ENCODE data around the gene ERG. TPM values are rescaled to one million over a fixed set of nuclear protein-coding genes. Genes with fewer than 3 reads are reported as not detected.

Gene ERG
- total and polyA plus RNA-seq, 2 of the 8 experiments (the other 6 are each of a cell fraction or from before 2014, with no cell fraction given), result 1.0 to 3.0 TPM

- H2AFZ ChIP-seq (ENCODE audit: low read length), result no peak overlapping the region
- no peaks in the 10 kb centered on the region for H3K9me3 ChIP-seq (ENCODE audit: insufficient read depth in 2 of 2, low read depth in 1 of 2, low read length in 1 of 2)
- H3K4ac ChIP-seq (replicated peaks; ENCODE audit: insufficient read length, low read depth, low read length), result no peak overlapping the region
- TF ChIP-seq POU5F1 (IDR thresholded peaks at IDR 0.05; ENCODE audit: low read depth, low read length) (no peak), CBX8 (IDR thresholded peaks at IDR 0.05; ENCODE audit: borderline replicate concordance, low read depth, low read length) (no peak), EP300 (IDR thresholded peaks at IDR 0.05; ENCODE audit: borderline replicate concordance in 1 of 2, low read depth in 2 of 2, low read length in 2 of 2) (no peak)
- peak overlapping the region; percentile 25; the same call in 1 of the 2 replicates for H2BK15ac ChIP-seq (ENCODE audit: low read length)
- DNase-seq (ENCODE audit: low read depth in 1 of 2, low spot score in 2 of 2), result no peak
- CTCF ChIA-PET (ENCODE audit: partially characterized antibody), result no interaction called here
- no peaks in the 10 kb centered on the region for H3K79me1 ChIP-seq (ENCODE audit: low read depth, low read length)
- no peak overlapping the region for H3K4me2 ChIP-seq (ENCODE audit: insufficient read depth in 1 of 2, low read depth in 2 of 2, low read length in 2 of 2)
- H3K14ac ChIP-seq (ENCODE audit: insufficient read length), result no peak overlapping the region
- POLR2A ChIA-PET (ENCODE audit: partially characterized antibody), result no interaction called here
- no peak overlapping the region for H3K56ac ChIP-seq (replicated peaks; ENCODE audit: insufficient read length, low read depth, low read length)
- no peaks in the 10 kb centered on the region for H3K36me3 ChIP-seq (ENCODE audit: control insufficient read depth in 2 of 4, insufficient read depth in 4 of 4, low read length in 3 of 4)
- H4K8ac ChIP-seq (ENCODE audit: extremely low read depth, insufficient read depth, low read length), result no peak overlapping the region
- H4K91ac ChIP-seq (replicated peaks; ENCODE audit: insufficient read length, low read length), result no peak overlapping the region
- no peaks in the 10 kb centered on the region for H3K79me2 ChIP-seq (ENCODE audit: control insufficient read depth in 1 of 2, insufficient read depth in 2 of 2, low read length in 2 of 2)
- H4K5ac ChIP-seq (ENCODE audit: insufficient read length, low read depth, low read length), result no peak overlapping the region
- H3K4me1 ChIP-seq (replicated peaks in 1 of 4; ENCODE audit: control insufficient read depth in 3 of 4, insufficient read depth in 4 of 4, low read length in 3 of 4), result peaks cover 0 to 12% (median 6%) of the 10 kb centered on the region in 4 experiments; a peak in 5 of 7 replicates
- no peak overlapping the region for H2BK12ac ChIP-seq (ENCODE audit: low read depth, low read length)
- H3K23ac ChIP-seq (ENCODE audit: insufficient read length), result no peak overlapping the region
- H3K27ac ChIP-seq (ENCODE audit: low read depth, low read length), result no peak overlapping the region
- 0 out of 2 replicates have a peak overlapping the region, but pooled peaks have one; percentile 5 for H2BK20ac ChIP-seq (ENCODE audit: low read length)
- no peak overlapping the region for H3K9ac ChIP-seq (replicated peaks in 1 of 4; ENCODE audit: extremely low read depth in 1 of 4, low read depth in 3 of 4, low read length in 3 of 4)
- 82% methylated on average over 7 of the region's 7 CpGs; no CpG with 5 or more reads in 1 of the 2 experiments for WGBS, 2 experiments (ENCODE audit: extremely low coverage in 1 of 2, insufficient coverage in 1 of 2, insufficient read length in 1 of 2, insufficient replicate concordance in 2 of 2, low coverage in 1 of 2, low lambda C conversion rate in 2 of 2, missing lambda C conversion rate in 1 of 2)
- H2AK5ac ChIP-seq (ENCODE audit: low read depth, low read length), result no peak overlapping the region
- no peaks in the 10 kb centered on the region for H3K23me2 ChIP-seq (ENCODE audit: low read depth, low read length)
- H3K4me3 ChIP-seq (ENCODE audit: extremely low read depth in 1 of 4, insufficient read depth in 2 of 4, low read depth in 3 of 4, low read length in 4 of 4), result no peak overlapping the region
- H2BK5ac ChIP-seq (ENCODE audit: low read depth, low read length), result no peak overlapping the region
- FAIRE-seq, result no peak
- peaks cover 0 to 11% (median 3%) of the 10 kb centered on the region in 4 experiments; a peak in 4 of 7 replicates for H3K27me3 ChIP-seq (replicated peaks in 1 of 4; ENCODE audit: control insufficient read depth in 3 of 4, extremely low read depth in 1 of 4, insufficient read depth in 3 of 4, low read length in 3 of 4)
- no peaks in the 10 kb centered on the region for H4K20me1 ChIP-seq (replicated peaks in 1 of 2; ENCODE audit: control insufficient read depth in 1 of 2, insufficient read depth in 2 of 2, low read length in 2 of 2)
- H2BK120ac ChIP-seq (replicated peaks; ENCODE audit: low read depth, low read length), result no peak overlapping the region
- no peak overlapping the region for H3K18ac ChIP-seq (ENCODE audit: extremely low read depth, low read length)
Measured at GRCh38 chr21:38474124-38474523, 24.2 kb downstream of the ERG start.

All from H1 (cell line).